Psoas muscle (tissue), 8 donors: ENCODE results near the gene DAB1. TPM values are rescaled to one million over a fixed set of nuclear protein-coding genes. Genes with fewer than 3 reads are reported as not detected.

Source experiments
- ATAC-seq, 4 donors: fragments of 200-7000 bp; cut with Tn5 transposase; one replicate each; pipeline ENCODE4 v1.9.1; 2020; ENCODE audit warnings: moderate library complexity in 3 of 4, mild to moderate bottlenecking in 2 of 4
- DNase-seq, 2 donors: peaks; one replicate each; pipeline ENCODE4 v3.0.0-alpha.2; 2020
- H3K27ac ChIP-seq: fragments of 200-600 bp; one replicate; pipeline ENCODE4 v1.8.0; 2022
- H3K27me3 ChIP-seq, 3 donors: fragments of 200-600 bp in 1 of 3; one replicate each; pipeline versions ENCODE4 v1.6.1 to v1.8.0; 2013 to 2022; ENCODE audit warnings: low read length in 2 of 3, mild to moderate bottlenecking in 2 of 3, moderate library complexity in 1 of 3; ENCODE audit not compliant: insufficient read depth in 3 of 3
- H3K36me3 ChIP-seq, 2 donors: fragments of 200-600 bp in 1 of 2; one replicate each; pipeline versions ENCODE4 v1.6.1 to v1.8.0; 2013 to 2022; ENCODE audit warnings: low read depth in 1 of 2, mild to moderate bottlenecking in 1 of 2, moderate library complexity in 1 of 2; ENCODE audit not compliant: insufficient read depth in 1 of 2
- H3K4me1 ChIP-seq: fragments of 200-600 bp; one replicate; pipeline ENCODE4 v1.8.0; 2022
- H3K4me3 ChIP-seq: fragments of 200-600 bp; one replicate; pipeline ENCODE4 v1.8.0; 2022; ENCODE audit warnings: mild to moderate bottlenecking
- H3K9me3 ChIP-seq: fragments of 200-600 bp; one replicate; pipeline ENCODE4 v1.8.0; 2022
- WGBS, 3 donors: extraction: QIAGEN DNeasy Blood & Tissue Kit; methylation state at CpG; one replicate each; pipeline versions ENCODE4 v1.1.6 to v1.1.7; 2013; 5-methylcytosine and 5-hydroxymethylcytosine counted together
- intact Hi-C, 2 donors: fragments of 100-400 bp; cut with DNase I; formaldehyde crosslinking; loops; one replicate each; pipeline versions ENCODE4 v1.11.0 to v1.14.2; 2022
- polyA plus RNA-seq, 3 donors: library from polyadenylated mRNA; stranded (reverse); fragments of 200-250 nt; gene quantifications; one replicate each; pipeline ENCODE4 v1.2.3, GENCODE V29; 2013
- total RNA-seq, 4 donors: library from RNA; stranded (reverse); fragmentation: NEBNext Ultra II Directional in 2 of 4; extraction: Animal tissue kit (Norgen Biotek cat#: 25700) in 2 of 4; gene quantifications; one replicate each; pipeline versions ENCODE4 v1.2.1 to v1.2.4, GENCODE V29; 2021 to 2023
- TF ChIP-seq, protein P1 (sequence below): fragments of 200-600 bp; IDR thresholded peaks from one replicate; pipeline ENCODE4 v1.8.0; 2022; ENCODE audit warnings: antibody characterized with exemption
- donor health status: healthy with polysubstance abuse.
- donor health status: DM: no; HTN: no; CAD: no; lungs with moderate emphysema.
- donor health status: Bipolar disorder and iron deficiency.
- donor health status: healthy.
- donor health status: DM: yes; HTN: yes; CAD: no.
- donor health status: DM: no; HTN: no; CAD: no.
- donor health status: DM: no; HTN: no; CAD: no.
- donor health status: DM: yes; HTN: yes; CAD: no.

DAB1 gene
- total and polyA plus RNA-seq, 7 donors, result 0.04 to 0.28 (median 0.09) TPM; not detected in 1

DNA sequence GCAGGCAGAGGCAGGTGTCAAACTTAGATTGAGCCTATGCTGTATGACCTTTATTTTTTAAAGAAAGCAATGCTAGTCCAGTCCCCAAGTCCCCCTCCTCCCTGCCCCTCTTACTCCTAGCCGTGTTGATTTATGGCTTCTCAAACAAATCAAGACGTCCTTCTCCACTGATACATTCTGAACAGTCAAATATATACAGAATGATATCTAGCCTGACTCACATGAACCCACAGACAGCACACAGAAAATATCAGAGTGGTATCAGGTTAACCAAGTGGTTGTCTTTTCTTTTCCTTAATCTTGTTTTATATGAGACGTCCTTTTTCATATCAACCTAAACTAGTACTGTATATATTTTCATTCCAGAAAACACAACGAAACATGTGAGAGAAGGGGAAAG, 13.4 kb downstream of the DAB1 start:
- intact Hi-C loops, result no loop called here
- WGBS, 3 donors, result 67 to 81% (median 75%) methylated on average over 4 of the region's 4 CpGs
- no peaks in the 10 kb centered on the region for H3K9me3 ChIP-seq
- H3K4me3 ChIP-seq, result no peak overlapping the region
- DNase-seq (no peak), ATAC-seq (no peak)
- peaks cover 2 to 8% (median 6%) of the 10 kb centered on the region in 3 donors for H3K27me3 ChIP-seq
- no peaks in the 10 kb centered on the region for H3K36me3 ChIP-seq
- H3K27ac ChIP-seq, result no peak overlapping the region
- no peaks in the 10 kb centered on the region for H3K4me1 ChIP-seq
- TF ChIP-seq, protein P1, sequence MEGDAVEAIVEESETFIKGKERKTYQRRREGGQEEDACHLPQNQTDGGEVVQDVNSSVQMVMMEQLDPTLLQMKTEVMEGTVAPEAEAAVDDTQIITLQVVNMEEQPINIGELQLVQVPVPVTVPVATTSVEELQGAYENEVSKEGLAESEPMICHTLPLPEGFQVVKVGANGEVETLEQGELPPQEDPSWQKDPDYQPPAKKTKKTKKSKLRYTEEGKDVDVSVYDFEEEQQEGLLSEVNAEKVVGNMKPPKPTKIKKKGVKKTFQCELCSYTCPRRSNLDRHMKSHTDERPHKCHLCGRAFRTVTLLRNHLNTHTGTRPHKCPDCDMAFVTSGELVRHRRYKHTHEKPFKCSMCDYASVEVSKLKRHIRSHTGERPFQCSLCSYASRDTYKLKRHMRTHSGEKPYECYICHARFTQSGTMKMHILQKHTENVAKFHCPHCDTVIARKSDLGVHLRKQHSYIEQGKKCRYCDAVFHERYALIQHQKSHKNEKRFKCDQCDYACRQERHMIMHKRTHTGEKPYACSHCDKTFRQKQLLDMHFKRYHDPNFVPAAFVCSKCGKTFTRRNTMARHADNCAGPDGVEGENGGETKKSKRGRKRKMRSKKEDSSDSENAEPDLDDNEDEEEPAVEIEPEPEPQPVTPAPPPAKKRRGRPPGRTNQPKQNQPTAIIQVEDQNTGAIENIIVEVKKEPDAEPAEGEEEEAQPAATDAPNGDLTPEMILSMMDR, result no peak

DNA sequence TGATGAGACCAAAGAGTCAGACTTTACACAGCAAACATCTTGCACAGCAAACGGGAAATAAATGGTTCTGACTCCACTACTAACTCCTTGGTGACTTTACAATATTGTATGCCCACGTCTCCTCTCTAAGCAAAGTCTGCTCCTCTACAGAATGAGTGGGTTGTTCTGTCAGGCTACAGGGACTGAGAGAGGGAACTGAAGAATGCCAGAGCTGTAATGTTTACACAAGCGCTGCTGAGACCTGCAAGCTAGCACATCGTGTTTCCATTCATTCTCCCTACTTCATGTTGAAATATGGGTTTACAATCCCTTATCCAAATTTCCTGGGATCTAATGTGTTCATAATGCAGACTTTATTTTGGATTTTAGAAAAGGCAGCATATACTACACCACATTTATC, 15.9 kb downstream of the DAB1 start:
- intact Hi-C loops, result no loop called here
- TF ChIP-seq, protein P1, result no peak
- H3K4me1 ChIP-seq, result no peaks in the 10 kb centered on the region
- H3K27ac ChIP-seq, result no peak overlapping the region
- H3K27me3 ChIP-seq, result peaks cover 2 to 8% (median 6%) of the 10 kb centered on the region in 3 donors
- H3K4me3 ChIP-seq, result no peak overlapping the region
- no peaks in the 10 kb centered on the region for H3K9me3 ChIP-seq
- WGBS, 3 donors, result 58 to 65% (median 63%) methylated on average over 4 of the region's 4 CpGs
- ATAC-seq (no peak), DNase-seq (no peak)
- no peaks in the 10 kb centered on the region for H3K36me3 ChIP-seq

DNA sequence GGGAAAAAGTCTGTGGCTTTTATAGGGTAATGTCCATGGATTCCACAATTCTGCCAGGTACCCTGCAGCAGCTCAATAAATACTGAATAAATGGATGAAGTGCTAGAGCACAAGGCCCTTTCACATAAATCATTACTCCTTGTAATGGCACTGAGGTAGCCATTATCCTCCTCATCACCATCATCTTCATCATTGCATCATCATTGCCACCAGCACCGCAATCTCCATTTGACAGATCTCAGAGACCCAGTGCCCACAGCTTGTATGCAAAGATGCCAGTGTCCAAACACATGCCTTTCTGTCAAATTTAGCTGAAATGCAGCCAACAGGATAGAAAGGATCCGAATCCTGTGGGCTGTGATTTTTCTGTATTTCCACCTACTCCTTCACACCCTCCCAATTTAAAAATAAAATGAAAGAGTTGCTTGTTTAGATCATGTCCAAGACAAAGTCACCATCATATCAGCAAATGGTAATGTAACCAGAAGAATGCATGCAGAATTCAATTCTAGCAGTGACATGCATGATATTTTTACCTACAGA, 17.4 kb downstream of the DAB1 start:
- intact Hi-C loops, result no loop called here
- no peaks in the 10 kb centered on the region for H3K36me3 ChIP-seq
- no peaks in the 10 kb centered on the region for H3K9me3 ChIP-seq
- ATAC-seq (no peak), DNase-seq (no peak)
- TF ChIP-seq, protein P1, result no peak
- no peak overlapping the region for H3K4me3 ChIP-seq
- no peaks in the 10 kb centered on the region for H3K4me1 ChIP-seq
- WGBS, 3 donors, result 65 to 75% (median 65%) methylated on average over 2 of the region's 2 CpGs
- H3K27ac ChIP-seq, result no peak overlapping the region
- H3K27me3 ChIP-seq, result peaks cover 0 to 8% (median 6%) of the 10 kb centered on the region in 3 donors

DNA sequence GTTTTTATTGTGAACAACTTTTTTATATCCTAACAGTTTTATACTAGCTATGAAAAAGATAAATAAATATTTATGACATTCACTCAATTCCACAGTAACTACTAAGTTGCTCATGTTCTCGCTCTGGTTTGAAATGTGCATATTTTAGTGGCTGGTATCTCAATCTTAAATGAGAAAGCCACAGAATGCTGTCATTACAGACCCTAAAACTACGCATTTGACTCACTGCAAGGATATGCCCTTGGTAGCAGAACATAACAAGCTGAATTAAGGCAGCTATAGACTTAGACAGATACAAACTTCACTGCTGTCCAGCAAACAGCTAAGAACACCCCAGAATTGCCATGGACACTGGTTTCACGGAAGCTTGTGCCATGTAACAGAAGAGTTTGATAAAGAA, 19.0 kb downstream of the DAB1 start:
- TF ChIP-seq, protein P1, result no peak
- Histone ChIP-seq H3K27ac (no peak overlapping the region), H3K27me3 (peaks cover 0 to 8% (median 6%) of the 10 kb centered on the region in 3 donors), H3K4me1 (no peaks in the 10 kb centered on the region), H3K36me3 (no peaks in the 10 kb centered on the region), H3K9me3 (no peaks in the 10 kb centered on the region), H3K4me3 (no peak overlapping the region)
- DNase-seq (no peak), ATAC-seq (no peak)
- 86 to 89% (median 89%) methylated on average over 3 of the region's 3 CpGs for WGBS, 3 donors
- intact Hi-C loops, result no loop called here

DNA sequence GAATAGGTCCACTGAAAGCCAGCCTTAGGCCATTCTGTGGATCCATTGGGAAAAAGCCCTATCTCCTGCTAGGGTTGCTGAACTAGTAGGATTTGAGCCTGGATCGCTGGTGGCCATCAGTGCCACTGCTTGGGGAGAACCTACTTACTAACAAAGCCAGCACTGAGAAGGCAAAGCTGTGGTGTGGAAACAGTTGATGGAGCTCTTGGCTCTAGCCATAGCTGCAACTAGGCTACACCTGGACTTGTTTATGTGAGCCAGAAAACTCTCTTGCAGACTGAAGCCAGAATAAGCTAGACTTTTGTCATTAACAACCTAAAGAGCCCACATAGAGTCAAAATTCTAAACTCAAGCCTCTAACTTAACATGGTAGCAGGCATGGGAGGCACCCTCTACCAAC, 20.7 kb downstream of the DAB1 start:
- ATAC-seq, result no peak
- Histone ChIP-seq H3K4me1 (no peaks in the 10 kb centered on the region), H3K27me3 (peaks cover 0 to 2% (median 0%) of the 10 kb centered on the region in 3 donors), H3K4me3 (no peak overlapping the region), H3K36me3 (no peaks in the 10 kb centered on the region), H3K9me3 (no peaks in the 10 kb centered on the region), H3K27ac (no peak overlapping the region)
- DNase-seq, result no peak
- TF ChIP-seq, protein P1, result no peak
- WGBS, 3 donors, result 88 to 94% (median 93%) methylated on average over 1 of the region's 1 CpG
- intact Hi-C loops, result no loop called here
